Measurements from ENCODE around the gene SVOPL.

GRCh38 chr7:138746073-138746472 is 44.9 kb upstream of the SVOPL start:
- TF ChIP-seq CTCF (IDR thresholded peaks at IDR 0.05) (no peak), POLR2A (IDR thresholded peaks at IDR 0.05) (no peak)
